Measurements from ENCODE around the gene APBB2.

- TF ChIP-seq GATA2 (IDR thresholded peaks at IDR 0.05; ENCODE audit: low read depth, low read length), result no peak
- TF ChIP-seq GATA3 (IDR thresholded peaks at IDR 0.05; ENCODE audit: low read depth, low read length), result no peak
Observed at GRCh38 chr4:40838742-40839141, 375.6 kb downstream of the APBB2 start.
